ENCODE measurements around the gene POLD1. TPM values are rescaled to one million over a fixed set of nuclear protein-coding genes. Genes with fewer than 3 reads are reported as not detected.
A peak's percentile ranks its signal among the peaks of the same experiment; 100 is the strongest.

POLD1 gene
- total and polyA plus RNA-seq, 2 of the 13 experiments (the other 11 are each of a cell fraction or from before 2014, with no cell fraction given), result 17.4 to 54.0 TPM

GRCh38 chr19:50384685-50385535 lies 763 bp downstream of the POLD1 start (continued):
- TF ChIP-seq, protein P1, sequence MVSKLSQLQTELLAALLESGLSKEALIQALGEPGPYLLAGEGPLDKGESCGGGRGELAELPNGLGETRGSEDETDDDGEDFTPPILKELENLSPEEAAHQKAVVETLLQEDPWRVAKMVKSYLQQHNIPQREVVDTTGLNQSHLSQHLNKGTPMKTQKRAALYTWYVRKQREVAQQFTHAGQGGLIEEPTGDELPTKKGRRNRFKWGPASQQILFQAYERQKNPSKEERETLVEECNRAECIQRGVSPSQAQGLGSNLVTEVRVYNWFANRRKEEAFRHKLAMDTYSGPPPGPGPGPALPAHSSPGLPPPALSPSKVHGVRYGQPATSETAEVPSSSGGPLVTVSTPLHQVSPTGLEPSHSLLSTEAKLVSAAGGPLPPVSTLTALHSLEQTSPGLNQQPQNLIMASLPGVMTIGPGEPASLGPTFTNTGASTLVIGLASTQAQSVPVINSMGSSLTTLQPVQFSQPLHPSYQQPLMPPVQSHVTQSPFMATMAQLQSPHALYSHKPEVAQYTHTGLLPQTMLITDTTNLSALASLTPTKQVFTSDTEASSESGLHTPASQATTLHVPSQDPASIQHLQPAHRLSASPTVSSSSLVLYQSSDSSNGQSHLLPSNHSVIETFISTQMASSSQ (IDR thresholded peaks at IDR 0.05; ENCODE audit: low read depth), result no peak
- TF ChIP-seq, protein P1 (CRISPR knock-in tag; IDR thresholded peaks at IDR 0.05; ENCODE audit: borderline replicate concordance), result no peak
- TF ChIP-seq NFE2L2 (IDR thresholded peaks at IDR 0.05; ENCODE audit: low read length) (no peak), ZNF792 (CRISPR knock-in tag; IDR thresholded peaks at IDR 0.05) (no peak), TOPORS (CRISPR knock-in tag; IDR thresholded peaks at IDR 0.05) (no peak), SOX5 (CRISPR knock-in tag; IDR thresholded peaks at IDR 0.05; ENCODE audit: borderline replicate concordance) (no peak), FOXM1 (CRISPR knock-in tag; IDR thresholded peaks at IDR 0.05) (no peak), ZC3H4 (CRISPR knock-in tag; IDR thresholded peaks at IDR 0.05; ENCODE audit: borderline replicate concordance) (no peak), HDAC2 (CRISPR knock-in tag; IDR thresholded peaks at IDR 0.05) (no peak), ZBTB25 (CRISPR knock-in tag; IDR thresholded peaks at IDR 0.05) (no peak), ZBTB43 (CRISPR knock-in tag; conservative IDR thresholded peaks at IDR 0.05) (no peak), ASH2L (IDR thresholded peaks at IDR 0.05; ENCODE audit: insufficient read length, low read depth, low read length) (peak; percentile 11), ZNF350 (CRISPR knock-in tag; IDR thresholded peaks at IDR 0.05; ENCODE audit: borderline replicate concordance, low read depth) (no peak), U2AF1 (optimal IDR thresholded peaks at IDR 0.05; ENCODE audit: low read depth, low read length) (peak; percentile 24), ZNF556 (CRISPR knock-in tag; IDR thresholded peaks at IDR 0.05; ENCODE audit: borderline replicate concordance) (no peak), ATF7-NPFF (CRISPR knock-in tag; IDR thresholded peaks at IDR 0.05; ENCODE audit: low read depth) (0 out of 2 replicates have a peak, but pooled peaks have one; percentile 11), TERF1 (CRISPR knock-in tag; IDR thresholded peaks at IDR 0.05) (no peak), ZNF589 (CRISPR knock-in tag; conservative IDR thresholded peaks at IDR 0.05) (0 out of 2 replicates have a peak, but pooled peaks have one; percentile 9), ARNT (IDR thresholded peaks at IDR 0.05) (no peak), ZNF672 (CRISPR knock-in tag; IDR thresholded peaks at IDR 0.05) (no peak)
- TF ChIP-seq, protein P2, sequence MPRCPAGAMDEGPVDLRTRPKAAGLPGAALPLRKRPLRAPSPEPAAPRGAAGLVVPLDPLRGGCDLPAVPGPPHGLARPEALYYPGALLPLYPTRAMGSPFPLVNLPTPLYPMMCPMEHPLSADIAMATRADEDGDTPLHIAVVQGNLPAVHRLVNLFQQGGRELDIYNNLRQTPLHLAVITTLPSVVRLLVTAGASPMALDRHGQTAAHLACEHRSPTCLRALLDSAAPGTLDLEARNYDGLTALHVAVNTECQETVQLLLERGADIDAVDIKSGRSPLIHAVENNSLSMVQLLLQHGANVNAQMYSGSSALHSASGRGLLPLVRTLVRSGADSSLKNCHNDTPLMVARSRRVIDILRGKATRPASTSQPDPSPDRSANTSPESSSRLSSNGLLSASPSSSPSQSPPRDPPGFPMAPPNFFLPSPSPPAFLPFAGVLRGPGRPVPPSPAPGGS (CRISPR knock-in tag; IDR thresholded peaks at IDR 0.05), result 0 out of 2 replicates have a peak, but pooled peaks have one; percentile 6

Measured in HepG2 (cell line).